AG09319 (cell line): ENCODE measurements around the gene EARS2.
"Not testable (repeated sequence)": the region's sequence is repeated elsewhere in the genome, so short reads cannot be mapped to it uniquely, and the experiment has no call there.

Experiments used
- DNase-seq: peaks from one replicate; pipeline ENCODE4 v3.0.0-alpha.2; 2010; ENCODE audit warnings: low read depth; ENCODE audit errors: extremely low read depth
- TF ChIP-seq, protein P1 (sequence below): IDR thresholded peaks from 2 replicates; pipeline ENCODE4 v1.5.1; 2011; ENCODE audit warnings: low read depth, mild to moderate bottlenecking, inconsistent platforms, low read length, moderate library complexity

The EARS2 gene

DNA sequence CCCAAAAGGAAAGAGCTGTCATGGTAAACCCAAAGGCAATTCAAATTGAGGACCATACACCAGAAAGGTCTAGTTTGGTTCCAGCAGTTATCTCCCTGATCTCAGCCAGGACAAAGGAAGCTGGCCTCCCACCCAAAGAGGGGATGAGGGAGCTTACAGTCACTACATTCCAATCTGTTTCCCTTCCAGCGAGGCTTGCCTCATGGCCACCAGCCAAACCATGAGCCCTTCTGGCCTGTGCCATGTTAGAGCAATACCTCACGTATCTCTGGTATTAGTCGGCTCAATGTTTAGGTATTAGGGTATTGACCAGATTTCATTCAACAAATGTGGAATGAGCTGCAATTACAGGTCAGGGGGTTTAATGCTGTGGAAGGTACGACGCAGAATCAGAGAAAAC is 30.6 kb upstream of the EARS2 start:
- DNase-seq = peak; percentile 12
- TF ChIP-seq, protein P1, sequence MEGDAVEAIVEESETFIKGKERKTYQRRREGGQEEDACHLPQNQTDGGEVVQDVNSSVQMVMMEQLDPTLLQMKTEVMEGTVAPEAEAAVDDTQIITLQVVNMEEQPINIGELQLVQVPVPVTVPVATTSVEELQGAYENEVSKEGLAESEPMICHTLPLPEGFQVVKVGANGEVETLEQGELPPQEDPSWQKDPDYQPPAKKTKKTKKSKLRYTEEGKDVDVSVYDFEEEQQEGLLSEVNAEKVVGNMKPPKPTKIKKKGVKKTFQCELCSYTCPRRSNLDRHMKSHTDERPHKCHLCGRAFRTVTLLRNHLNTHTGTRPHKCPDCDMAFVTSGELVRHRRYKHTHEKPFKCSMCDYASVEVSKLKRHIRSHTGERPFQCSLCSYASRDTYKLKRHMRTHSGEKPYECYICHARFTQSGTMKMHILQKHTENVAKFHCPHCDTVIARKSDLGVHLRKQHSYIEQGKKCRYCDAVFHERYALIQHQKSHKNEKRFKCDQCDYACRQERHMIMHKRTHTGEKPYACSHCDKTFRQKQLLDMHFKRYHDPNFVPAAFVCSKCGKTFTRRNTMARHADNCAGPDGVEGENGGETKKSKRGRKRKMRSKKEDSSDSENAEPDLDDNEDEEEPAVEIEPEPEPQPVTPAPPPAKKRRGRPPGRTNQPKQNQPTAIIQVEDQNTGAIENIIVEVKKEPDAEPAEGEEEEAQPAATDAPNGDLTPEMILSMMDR = no peak

DNA sequence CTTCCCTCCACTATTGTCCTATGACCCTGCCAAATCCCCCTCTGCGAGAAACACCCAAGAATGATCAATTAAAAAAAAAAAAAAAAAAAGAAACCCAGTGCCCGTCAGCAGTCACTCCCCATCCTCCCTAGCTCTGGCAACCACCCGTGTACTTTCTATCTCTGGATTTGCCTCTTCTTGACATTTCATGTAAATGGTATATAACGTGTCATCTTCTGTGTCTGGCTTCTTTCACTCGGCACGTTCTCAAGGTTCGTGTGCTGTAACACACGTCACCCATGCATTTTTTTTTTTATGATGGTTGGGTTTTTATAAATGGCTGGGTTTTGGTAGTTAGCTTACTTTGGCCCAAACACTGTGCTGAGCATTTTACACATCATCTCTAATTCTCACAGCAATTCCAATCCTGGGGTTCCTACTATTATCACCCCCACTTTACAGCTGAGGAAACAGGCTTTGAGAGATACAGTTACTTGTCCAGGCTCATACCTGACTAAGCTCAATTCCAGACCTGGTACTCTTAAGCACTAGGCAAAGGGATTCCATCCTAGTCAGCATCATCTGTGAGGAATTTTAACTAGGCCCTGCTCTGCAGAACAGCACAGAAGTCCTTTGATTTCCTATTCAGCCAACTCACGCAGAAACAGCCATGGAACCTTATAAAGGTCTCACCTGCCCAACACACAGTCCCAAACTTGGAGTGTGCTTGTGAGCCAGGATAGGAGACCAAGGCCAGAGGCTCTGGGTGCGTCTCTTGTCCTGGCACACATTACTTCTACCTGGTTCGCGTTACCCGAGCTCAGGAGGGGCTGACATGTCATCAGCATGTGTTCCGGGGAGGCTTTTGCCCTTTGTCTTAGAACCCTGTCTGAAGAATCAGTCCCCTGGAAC is 27.3 kb upstream of the EARS2 start:
- DNase-seq = no peak
- TF ChIP-seq, protein P1 = no peak

DNA sequence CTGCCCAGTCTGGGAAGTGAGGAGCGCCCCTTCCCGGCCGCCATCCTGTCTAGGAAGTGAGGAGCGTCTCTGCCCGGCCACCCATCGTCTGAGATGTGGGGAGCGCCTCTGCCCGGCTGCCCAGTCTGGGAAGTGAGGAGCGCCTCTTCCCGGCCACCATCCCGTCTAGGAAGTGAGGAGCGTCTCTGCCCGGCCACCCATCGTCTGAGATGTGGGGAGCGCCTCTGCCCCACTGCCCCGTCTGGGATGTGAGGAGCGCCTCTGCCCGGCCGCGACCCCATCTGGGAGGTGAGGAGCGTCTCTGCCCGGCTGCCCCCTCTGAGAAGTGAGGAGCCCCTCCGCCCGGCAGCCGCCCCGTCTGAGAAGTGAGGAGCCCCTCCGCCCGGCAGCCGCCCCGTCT is 26.1 kb upstream of the EARS2 start:
- not testable (repeated sequence) for DNase-seq

DNA sequence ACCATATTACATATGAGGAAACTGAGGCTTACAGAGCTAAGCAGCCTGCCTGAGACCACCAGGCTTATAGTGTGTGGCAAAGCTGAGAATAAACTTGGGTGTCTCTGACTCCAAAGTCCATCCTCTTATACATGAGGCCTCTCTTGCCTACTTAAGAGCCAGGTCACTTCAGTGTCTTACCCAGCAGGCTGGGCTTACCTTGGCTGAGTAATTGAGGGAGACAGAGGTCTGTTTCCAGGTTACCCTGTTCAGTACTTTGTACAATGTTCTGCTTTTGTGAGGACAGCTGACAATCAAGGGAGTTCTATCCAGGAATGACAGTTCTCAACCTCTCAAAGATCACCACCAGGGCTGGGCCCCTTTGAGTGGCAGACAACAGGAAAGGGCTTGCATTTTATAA is 24.6 kb upstream of the EARS2 start:
- DNase-seq = no peak
- TF ChIP-seq, protein P1 = no peak

DNA sequence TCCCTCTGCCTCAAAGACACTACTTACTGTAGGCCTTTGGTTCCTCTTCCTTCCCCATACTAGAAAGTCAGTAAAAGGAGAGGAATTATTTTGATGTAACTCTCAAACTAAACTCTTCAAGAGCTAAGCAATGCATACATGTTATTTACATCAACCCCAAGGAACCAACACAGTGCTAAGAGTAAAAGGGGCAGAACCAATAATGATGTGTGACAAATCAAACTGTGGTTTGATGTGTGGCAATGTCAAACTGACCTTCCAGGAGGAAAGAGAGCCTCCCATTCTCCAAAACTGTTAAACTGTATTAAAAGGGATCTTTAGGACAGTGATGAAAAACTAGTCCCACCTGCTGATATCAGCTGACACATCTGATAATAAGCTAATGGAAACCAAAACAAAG is 23.2 kb upstream of the EARS2 start:
- TF ChIP-seq, protein P1 = no peak
- DNase-seq = no peak

DNA sequence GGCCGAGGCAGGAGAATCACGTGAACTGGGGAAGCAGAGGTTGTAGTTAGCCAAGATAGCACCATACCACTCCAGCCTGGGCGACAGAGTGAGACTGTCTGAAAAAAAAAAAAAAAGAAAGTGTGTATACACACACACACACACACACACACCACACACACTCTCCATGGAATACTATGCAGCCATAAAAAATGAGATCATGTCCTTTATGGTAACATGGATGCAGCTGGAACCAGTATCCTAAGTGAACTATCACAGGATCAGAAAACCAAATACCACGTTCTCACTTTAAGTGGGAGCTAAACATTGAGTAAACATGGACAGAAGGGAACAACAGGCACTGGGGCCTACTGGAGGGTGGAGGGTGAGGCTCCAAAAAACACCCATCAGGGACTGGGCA is 22.2 kb upstream of the EARS2 start:
- no peak for DNase-seq
- TF ChIP-seq, protein P1 = no peak

DNA sequence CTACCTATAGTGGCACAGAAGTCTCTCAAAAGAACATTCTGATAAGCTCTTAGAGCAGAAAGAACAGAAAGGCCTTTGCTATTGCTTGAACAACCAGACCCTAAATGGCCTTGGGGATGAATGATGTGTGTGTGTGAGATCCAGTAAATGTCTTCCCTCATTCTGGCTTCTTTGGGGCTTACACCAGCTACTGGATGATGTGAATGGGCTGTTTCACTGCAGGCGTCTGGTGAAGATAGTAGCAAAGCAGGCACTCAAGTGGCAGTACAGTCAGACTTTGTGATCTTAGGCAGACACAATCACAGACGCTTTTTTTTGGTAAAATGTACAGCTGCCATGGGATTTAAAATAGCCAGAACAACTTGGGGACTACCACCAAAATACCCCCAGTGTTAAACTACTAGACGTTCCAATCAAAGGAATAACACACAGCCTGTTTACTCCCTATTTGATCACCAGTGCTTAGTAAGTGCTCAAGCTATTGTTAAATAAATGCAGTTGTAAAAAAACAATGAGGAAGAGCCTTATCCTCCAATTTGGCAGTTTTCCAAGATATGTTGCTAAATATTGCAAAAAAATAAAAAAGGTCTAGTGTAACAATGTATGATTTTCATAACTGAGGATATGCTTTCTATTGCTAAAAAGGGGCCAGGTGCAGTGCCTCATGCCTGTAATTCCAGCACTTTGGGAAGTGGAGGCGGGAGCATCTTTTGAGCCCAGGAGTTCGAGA is 21.1 kb upstream of the EARS2 start:
- TF ChIP-seq, protein P1 = no peak
- DNase-seq = no peak
